Neural crest cell (in vitro differentiated cells): ENCODE data around the gene GZMM. TPM values are rescaled to one million over a fixed set of nuclear protein-coding genes. Genes with fewer than 3 reads are reported as not detected.
A peak's percentile ranks its signal among the peaks of the same experiment; 100 is the strongest.

Source experiments
- DNase-seq: peaks from one replicate; pipeline ENCODE4 v3.0.0; 2021; ENCODE audit warnings: low read depth, mixed read lengths, low spot score
- H3K27ac Mint-ChIP-seq: one replicate; pipeline ENCODE4 v1.8.0; 2021; ENCODE audit warnings: mild to moderate bottlenecking, mixed read lengths; ENCODE audit not compliant: unreplicated experiment
- H3K27me3 Mint-ChIP-seq: 2 replicates; pipeline ENCODE4 v1.8.0; 2021; ENCODE audit warnings: low read depth, mild to moderate bottlenecking, mixed read lengths
- H3K36me3 Mint-ChIP-seq: 2 replicates; pipeline ENCODE4 v1.8.0; 2021; ENCODE audit warnings: low read depth, mild to moderate bottlenecking, mixed read lengths
- H3K4me1 Mint-ChIP-seq: 2 replicates; pipeline ENCODE4 v1.8.0; 2021; ENCODE audit warnings: mixed read lengths
- H3K4me3 Mint-ChIP-seq: one replicate; pipeline ENCODE4 v1.8.0; 2021; ENCODE audit warnings: mild to moderate bottlenecking, mixed read lengths
- H3K9me3 Mint-ChIP-seq: 2 replicates; pipeline ENCODE4 v1.8.0; 2021; ENCODE audit warnings: mixed read lengths
- CTCF ChIP-seq: fragments of 200-600 bp; sonication (generic); conservative IDR thresholded peaks from 2 replicates; pipeline ENCODE4 v1.5.0; 2021; ENCODE audit warnings: antibody characterized with exemption, mild to moderate bottlenecking
- total RNA-seq: library from RNA; stranded (reverse); gene quantifications from 2 replicates; pipeline ENCODE4 v1.2.1, GENCODE V29; 2021

The GZMM gene
- total RNA-seq, 1 donor from 2014 or later: not detected

GRCh38 chr19:535017-535835 lies 8.6 kb upstream of the GZMM start:
- Mint-ChIP-seq H3K27ac (no peak overlapping the region), H3K4me1 (peaks cover 5% of the 10 kb centered on the region), H3K9me3 (no peaks in the 10 kb centered on the region), H3K27me3 (no peaks in the 10 kb centered on the region), H3K36me3 (no peaks in the 10 kb centered on the region), H3K4me3 (no peak overlapping the region)
- DNase-seq: no peak
- TF ChIP-seq CTCF: no peak

GRCh38 chr19:536031-536880 lies 7.6 kb upstream of the GZMM start:
- Mint-ChIP-seq H3K4me1 (peaks cover 5% of the 10 kb centered on the region), H3K27ac (no peak overlapping the region), H3K9me3 (no peaks in the 10 kb centered on the region), H3K27me3 (no peaks in the 10 kb centered on the region), H3K36me3 (no peaks in the 10 kb centered on the region), H3K4me3 (no peak overlapping the region)
- no peak for TF ChIP-seq CTCF
- no peak for DNase-seq

GRCh38 chr19:536881-537404 lies 6.9 kb upstream of the GZMM start:
- Mint-ChIP-seq H3K27ac (no peak overlapping the region), H3K27me3 (no peaks in the 10 kb centered on the region), H3K36me3 (no peaks in the 10 kb centered on the region), H3K9me3 (no peaks in the 10 kb centered on the region), H3K4me1 (peaks cover 5% of the 10 kb centered on the region), H3K4me3 (no peak overlapping the region)
- no peak for DNase-seq
- no peak for TF ChIP-seq CTCF

- Mint-ChIP-seq H3K4me1 (no peaks in the 10 kb centered on the region), H3K9me3 (no peaks in the 10 kb centered on the region), H3K27ac (no peak overlapping the region), H3K4me3 (peak overlapping the region; percentile 70), H3K27me3 (no peaks in the 10 kb centered on the region), H3K36me3 (peaks cover 2% of the 10 kb centered on the region)
- no peak for TF ChIP-seq CTCF
- DNase-seq: no peak
These were observed 5.0 kb upstream of the GZMM start for GRCh38 chr19:538641-539428.

- DNase-seq: no peak
- no peaks in the 10 kb centered on the region for H3K27me3 Mint-ChIP-seq
- no peak for TF ChIP-seq CTCF
- H3K9me3 Mint-ChIP-seq: no peaks in the 10 kb centered on the region
- peaks cover 2% of the 10 kb centered on the region for H3K36me3 Mint-ChIP-seq
- no peak overlapping the region for H3K27ac Mint-ChIP-seq
- H3K4me3 Mint-ChIP-seq: no peak overlapping the region
- H3K4me1 Mint-ChIP-seq: no peaks in the 10 kb centered on the region
These were observed 4.3 kb upstream of the GZMM start for GRCh38 chr19:539429-540030.
